GM21381 (cell line): ENCODE results near the gene IGSF3.
A peak's percentile ranks its signal among the peaks of the same experiment; 100 is the strongest.
"Not testable (repeated sequence)": the region's sequence is repeated elsewhere in the genome, so short reads cannot be mapped to it uniquely, and the experiment has no call there.

Experiments
- ATAC-seq: cut with Tn5 transposase; IDR thresholded peaks from one replicate; pipeline ENCODE4 v1.9.1; 2021; ENCODE audit warnings: mild to moderate bottlenecking, moderate library complexity; ENCODE audit not compliant: unreplicated experiment

The IGSF3 gene

GRCh38 chr1:116580446-116581322 lies 86.8 kb downstream of the IGSF3 start:
- ATAC-seq, result no peak

DNA sequence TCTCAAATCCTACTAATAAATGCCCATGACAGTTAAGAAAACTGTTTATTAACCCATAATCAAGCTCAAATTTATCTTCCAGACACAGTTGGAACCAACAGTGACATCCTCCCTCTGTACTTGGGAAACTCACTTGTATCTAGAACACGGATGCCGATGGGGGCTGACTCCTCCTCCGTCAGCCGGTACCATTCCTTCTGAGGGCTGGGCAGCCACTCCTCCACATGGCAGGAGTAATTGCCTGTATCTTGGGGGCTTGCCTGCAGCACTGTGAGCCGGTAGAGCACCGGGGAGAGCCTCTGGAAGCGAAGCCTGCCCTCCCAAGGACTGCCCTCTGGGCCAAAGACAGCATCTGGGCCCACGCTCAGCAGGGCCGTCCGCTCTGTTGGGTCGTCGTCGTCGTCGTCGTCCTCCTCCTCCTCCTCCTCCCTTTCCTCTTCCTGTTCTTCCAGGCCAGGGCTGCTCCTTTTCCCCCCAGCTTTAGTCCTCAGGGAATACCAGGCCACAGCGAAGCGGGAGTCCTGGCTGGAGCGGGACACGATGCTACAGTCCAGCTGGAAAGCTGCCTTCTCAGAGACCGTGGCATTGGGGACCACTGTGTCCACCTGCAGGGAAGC lies 88.2 kb downstream of the IGSF3 start:
- ATAC-seq, result no peak

DNA sequence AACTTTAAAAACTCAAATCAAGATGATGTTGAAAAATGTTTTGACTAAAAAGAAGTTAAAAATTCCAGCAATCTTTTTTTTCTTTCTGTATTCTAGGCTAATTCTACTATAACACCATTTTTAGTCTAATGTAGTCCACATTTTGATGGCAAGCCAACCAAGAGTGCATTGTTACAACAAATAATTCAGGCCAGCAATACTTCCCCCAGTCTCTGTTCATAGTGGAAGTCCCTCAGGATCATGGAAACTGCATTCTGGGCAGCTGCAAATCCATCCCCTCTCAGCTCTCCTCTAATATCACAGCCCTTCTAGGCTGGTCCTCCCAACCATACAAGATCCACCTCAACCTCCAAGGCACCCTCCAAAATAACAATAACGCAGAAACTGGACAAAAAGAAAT lies 89.0 kb downstream of the IGSF3 start:
- no peak for ATAC-seq

- no peak for ATAC-seq
Measured at GRCh38 chr1:116577759-116578314, 89.7 kb downstream of the IGSF3 start.

DNA sequence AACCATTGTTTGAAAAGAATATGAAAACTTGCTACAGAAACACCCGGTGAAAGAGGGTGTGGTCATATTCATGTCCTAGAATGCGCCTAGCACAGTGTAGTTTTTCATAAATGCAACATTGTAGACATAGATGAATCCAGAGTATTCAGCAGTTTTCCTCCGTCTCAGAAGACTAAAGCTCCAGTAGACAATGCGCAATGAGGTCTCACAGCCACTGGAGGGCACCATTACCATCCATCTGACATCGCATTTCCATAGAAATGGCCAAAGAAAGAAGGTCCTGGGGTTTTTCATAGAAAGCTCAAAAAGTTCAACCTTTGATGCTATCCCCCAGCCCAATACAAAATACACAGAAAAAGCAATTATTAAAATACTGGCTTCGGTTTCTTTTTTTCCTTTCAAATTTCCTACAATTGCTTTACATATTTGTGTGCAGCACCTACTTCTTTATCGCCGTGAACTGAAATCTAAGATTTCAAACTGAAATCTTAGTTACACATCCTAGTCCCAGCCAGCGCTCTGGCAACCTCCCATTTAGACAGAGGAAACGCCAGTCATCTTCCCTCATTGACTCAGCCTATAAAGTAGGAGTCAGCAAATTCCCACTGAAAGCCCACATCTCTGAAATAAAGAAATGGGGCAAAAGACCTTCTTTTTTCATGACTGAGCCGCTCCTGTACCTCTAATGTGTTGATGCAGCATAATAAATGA lies 92.8 kb downstream of the IGSF3 start:
- no peak for ATAC-seq

DNA sequence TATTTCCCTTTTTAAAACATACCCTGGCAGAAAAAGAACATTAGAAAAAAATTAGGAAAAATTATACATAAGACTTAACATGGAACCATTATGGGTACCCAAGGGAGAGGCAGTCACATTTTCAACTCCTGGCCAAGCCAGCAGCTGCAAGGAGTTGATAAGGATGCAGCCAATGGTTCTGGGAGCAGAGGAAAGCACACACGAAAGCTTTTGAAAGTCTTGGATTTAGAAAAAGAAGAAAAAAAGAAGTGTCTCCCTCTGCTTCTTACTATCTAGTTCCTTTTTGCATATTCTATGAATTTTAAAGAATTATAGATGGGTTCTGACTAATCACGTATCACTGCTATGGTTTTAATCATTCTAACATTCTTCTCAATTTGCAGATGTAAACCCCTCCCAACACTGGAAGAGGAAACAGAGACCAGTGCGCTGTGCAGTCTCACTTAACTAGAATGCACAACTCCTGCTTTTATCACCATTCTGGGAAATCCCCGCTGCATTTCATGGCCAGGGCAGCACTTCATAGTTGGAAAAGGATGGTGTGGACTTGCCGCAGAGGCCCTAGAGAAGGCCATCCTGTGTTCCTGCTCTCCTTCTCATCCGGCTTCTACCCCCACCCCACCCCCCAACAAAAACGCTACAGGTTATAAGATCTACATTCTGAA lies 94.0 kb downstream of the IGSF3 start:
- ATAC-seq, result no peak

GRCh38 chr1:116572771-116573430 lies 94.6 kb downstream of the IGSF3 start:
- no peak for ATAC-seq

DNA sequence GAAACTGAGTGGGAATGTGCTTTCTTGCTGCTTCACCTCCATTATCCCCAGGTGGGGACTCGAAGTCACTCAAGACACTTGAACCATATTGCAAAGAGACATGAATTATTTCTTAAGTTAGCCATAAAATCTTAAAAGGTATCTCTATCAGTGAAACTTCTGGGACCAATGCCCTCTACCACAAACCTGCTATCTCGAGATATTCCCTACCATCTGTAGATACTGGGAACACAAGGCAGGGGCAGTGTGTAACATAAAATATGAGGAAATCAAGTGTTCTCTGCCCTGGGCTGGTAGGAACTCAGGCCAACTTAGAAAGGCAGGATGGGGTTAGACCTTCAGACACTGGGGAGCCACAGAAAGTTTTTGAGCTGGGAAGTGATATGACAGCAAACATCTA lies 95.4 kb downstream of the IGSF3 start:
- ATAC-seq, result no peak

DNA sequence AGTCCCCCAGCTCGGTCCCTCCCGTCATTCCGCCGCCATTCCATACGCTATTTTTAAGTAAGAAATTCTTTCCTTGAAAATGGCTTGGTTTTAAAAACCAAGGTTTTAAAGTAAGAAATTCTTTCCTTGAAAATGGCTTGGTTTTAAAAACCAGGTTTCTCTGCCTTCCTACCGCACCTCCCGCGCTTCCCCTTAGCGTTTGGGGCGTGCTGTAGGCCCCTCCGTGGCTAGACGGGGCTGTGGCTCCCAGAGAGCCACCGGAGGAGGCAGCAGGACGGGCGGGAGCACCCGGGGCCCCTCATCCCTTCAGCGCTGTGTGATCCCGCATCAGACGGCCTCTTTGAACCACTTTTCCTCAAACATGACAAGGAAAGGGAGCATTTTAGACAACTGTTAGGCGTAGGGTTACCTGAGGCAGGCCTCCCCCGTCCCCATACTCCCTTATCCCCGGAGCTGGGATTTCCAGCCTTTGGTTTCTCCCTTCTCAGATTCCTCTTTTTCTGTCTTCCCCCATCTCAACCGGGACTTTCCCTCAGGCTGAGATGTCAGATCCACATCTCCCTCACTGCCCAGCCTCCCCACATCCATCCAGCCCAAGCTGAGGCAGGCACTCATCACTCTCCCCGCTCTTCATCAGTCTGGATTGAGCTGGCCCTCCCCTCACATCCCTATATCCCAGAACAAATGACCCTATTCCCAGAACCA lies 96.2 kb downstream of the IGSF3 start:
- ATAC-seq, result no peak

- ATAC-seq, result peak; percentile 60
Measured at GRCh38 chr1:116570358-116571214, 96.9 kb downstream of the IGSF3 start, which contains the start of gene CD58. TSS of gene CD58 (minus strand) at chr1:116571026. CDS start at chr1:116570972, 54 bp downstream.

DNA sequence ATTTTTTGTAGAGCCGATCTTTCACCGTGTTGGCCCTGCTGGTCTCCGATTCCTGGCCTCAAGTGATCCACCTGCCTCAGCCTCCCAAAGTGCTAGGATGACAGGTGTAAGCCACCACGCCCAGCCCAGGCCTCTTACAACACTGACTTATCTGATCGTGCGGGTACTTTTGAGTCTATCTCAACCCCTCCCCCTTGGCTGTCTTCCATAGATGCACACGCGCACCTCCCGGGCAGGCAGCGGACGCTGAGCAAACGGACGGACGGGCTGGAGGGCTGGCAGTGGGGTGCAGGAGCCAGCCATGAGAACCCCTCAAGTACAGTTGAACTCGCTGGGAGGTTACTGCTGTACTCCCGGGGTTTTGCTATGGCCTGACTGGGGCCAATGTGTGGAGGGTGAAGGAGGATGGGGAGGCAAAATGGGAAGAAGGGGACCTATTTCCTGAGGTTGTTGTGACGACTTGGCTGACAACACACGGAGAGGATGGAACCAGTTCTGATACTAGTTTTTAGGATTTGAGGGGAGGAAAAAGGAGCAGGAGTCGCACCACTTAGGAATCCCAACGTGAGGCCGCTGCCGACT lies 97.7 kb downstream of the IGSF3 start:
- no peak for ATAC-seq

DNA sequence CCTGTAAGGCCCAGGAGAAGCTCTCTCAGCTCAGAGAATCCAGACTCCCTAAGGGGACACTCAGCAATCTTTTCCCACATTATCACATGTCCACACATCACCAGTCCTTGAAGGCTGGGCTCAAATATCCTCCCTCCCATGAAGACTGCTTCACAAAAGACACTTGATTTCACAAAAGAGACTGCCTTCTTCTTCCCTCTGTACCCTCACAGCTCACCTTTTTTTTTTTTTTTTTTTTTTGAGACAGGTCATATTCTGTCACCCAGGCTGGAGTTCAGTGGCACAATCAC lies 98.2 kb downstream of the IGSF3 start:
- no peak for ATAC-seq

GRCh38 chr1:116568662-116569380 lies 98.7 kb downstream of the IGSF3 start:
- no peak for ATAC-seq

GRCh38 chr1:116567790-116568661 lies 99.5 kb downstream of the IGSF3 start:
- ATAC-seq, result no peak

DNA sequence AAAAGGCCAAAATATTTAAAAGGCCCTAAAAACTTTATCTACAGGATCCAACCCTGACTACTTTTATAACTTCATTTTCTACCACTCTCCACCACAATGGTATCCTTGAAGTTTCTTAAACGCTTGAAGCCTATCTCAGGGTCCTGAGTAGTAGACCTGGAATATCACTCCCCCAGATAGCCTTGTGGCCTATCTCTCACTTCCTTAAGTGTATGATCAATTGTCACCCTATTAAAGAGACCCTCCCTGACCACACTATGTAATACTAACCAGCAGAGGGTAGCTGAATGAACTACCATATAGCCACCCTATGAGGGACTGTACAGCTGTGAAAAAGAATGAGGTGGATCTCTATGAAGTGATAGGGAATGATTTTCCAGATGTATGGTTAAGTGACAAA lies 102.3 kb downstream of the IGSF3 start:
- ATAC-seq, result no peak

- ATAC-seq, result no peak
Measured at GRCh38 chr1:116564426-116564825, 103.1 kb downstream of the IGSF3 start.

DNA sequence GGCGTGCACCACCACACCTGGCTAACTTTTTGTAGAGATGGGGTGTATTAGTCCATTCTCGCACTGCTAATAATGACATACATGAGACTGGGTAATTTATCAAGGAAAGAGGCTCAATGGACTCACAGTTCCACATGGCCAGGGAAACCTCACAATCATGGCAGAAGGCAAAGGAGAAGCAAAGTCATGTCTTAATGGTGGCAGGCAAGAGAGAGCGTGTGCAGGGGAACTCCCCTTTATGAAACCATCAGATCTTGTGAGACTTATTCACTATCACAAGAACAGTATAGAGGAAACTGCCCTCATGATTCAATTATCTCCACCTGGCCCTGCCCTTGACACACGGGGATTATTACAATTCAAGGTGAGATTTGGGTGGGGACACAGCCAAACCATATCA lies 105.1 kb downstream of the IGSF3 start:
- ATAC-seq, result not testable (repeated sequence)
